IMR-90 (cell line): ENCODE measurements around the gene BTNL8. TPM values are rescaled to one million over a fixed set of nuclear protein-coding genes. Genes with fewer than 3 reads are reported as not detected.

ENCODE experiments used
- ATAC-seq: fragments of 200-7000 bp; cut with Tn5 transposase; 2 replicates; pipeline ENCODE4 v1.9.1; 2020; ENCODE audit warnings: low read depth, mild to moderate bottlenecking, moderate library complexity
- BruUV-seq: library from RNA; stranded (reverse); fragments of 400-500 nt; replicated peaks from 2 replicates; lab custom pipeline; 2021; lab: Mats Ljungman, UMichigan
- CTCF ChIA-PET: fragments of 300-600 bp; formaldehyde crosslinking; extraction: SDS; loops from one replicate; lab custom pipeline; 2021; ENCODE audit warnings: antibody characterized with exemption; lab: Yijun Ruan, JAX
- POLR2A ChIA-PET: fragments of 300-600 bp; sonication (Branson Sonifier 250); formaldehyde crosslinking; loops from one replicate; lab custom pipeline; 2022; ENCODE audit warnings: antibody characterized with exemption; ENCODE audit not compliant: unreplicated experiment; lab: Charles Lee
- DNase-seq: peaks from one replicate; pipeline ENCODE4 v3.0.0; 2013
- H2AFZ ChIP-seq: replicated peaks from 2 replicates; pipeline ENCODE3; 2013; ENCODE audit warnings: low read length, mild to moderate bottlenecking; ENCODE audit not compliant: poor library complexity
- H2AK5ac ChIP-seq: 2 replicates; pipeline ENCODE4 v1.6.1; 2013; ENCODE audit warnings: low read depth, low read length, inconsistent platforms
- H2AK9ac ChIP-seq: replicated peaks from 2 replicates; pipeline ENCODE3; 2013; ENCODE audit warnings: mild to moderate bottlenecking, low read depth, low read length, moderate library complexity; ENCODE audit not compliant: poor library complexity
- H2BK120ac ChIP-seq: 2 replicates; pipeline ENCODE4 v1.6.1; 2013; ENCODE audit warnings: low read depth, low read length, inconsistent platforms
- H2BK15ac ChIP-seq: 3 replicates; pipeline ENCODE4 v1.6.1; 2013; ENCODE audit warnings: low read depth, low read length, inconsistent platforms
- H2BK20ac ChIP-seq: 2 replicates; pipeline ENCODE4 v1.6.1; 2013; ENCODE audit warnings: low read depth, mild to moderate bottlenecking, inconsistent platforms, low read length, moderate library complexity
- H2BK5ac ChIP-seq: 2 replicates; pipeline ENCODE4 v1.6.1; 2013; ENCODE audit warnings: mild to moderate bottlenecking, low read depth, low read length, inconsistent platforms; ENCODE audit not compliant: poor library complexity, severe bottlenecking
- H3K14ac ChIP-seq: replicated peaks from 2 replicates; pipeline ENCODE4 v1.6.1; 2013; ENCODE audit warnings: low read depth, low read length, inconsistent platforms
- H3K18ac ChIP-seq: 2 replicates; pipeline ENCODE4 v1.6.1; 2013; ENCODE audit warnings: low read depth, low read length, control low read depth
- H3K23ac ChIP-seq: 2 replicates; pipeline ENCODE4 v1.6.1; 2013; ENCODE audit warnings: low read depth, low read length, inconsistent platforms
- H3K27ac ChIP-seq: 2 replicates; pipeline ENCODE4 v1.5.1; 2013; ENCODE audit warnings: mild to moderate bottlenecking, control low read depth, low read length; ENCODE audit not compliant: insufficient read depth
- H3K27me3 ChIP-seq: 2 replicates; pipeline ENCODE4 v1.6.1; 2013; ENCODE audit warnings: low read length; ENCODE audit not compliant: control insufficient read depth, insufficient read depth
- H3K36me3 ChIP-seq: 2 replicates; pipeline ENCODE4 v1.6.1; 2013; ENCODE audit warnings: low read length, mixed read lengths; ENCODE audit not compliant: control insufficient read depth, insufficient read depth
- H3K4ac ChIP-seq: 2 replicates; pipeline ENCODE4 v1.6.1; 2013; ENCODE audit warnings: low read depth, low read length, inconsistent platforms
- H3K4me1 ChIP-seq: 2 replicates; pipeline ENCODE4 v1.6.1; 2013; ENCODE audit warnings: low read length, mixed read lengths; ENCODE audit not compliant: control insufficient read depth, insufficient read depth
- H3K4me2 ChIP-seq: 2 replicates; pipeline ENCODE4 v1.6.1; 2013; ENCODE audit warnings: low read depth, mild to moderate bottlenecking, control low read depth, low read length, moderate library complexity
- H3K4me3 ChIP-seq: 2 replicates; pipeline ENCODE4 v1.5.1; 2013; ENCODE audit warnings: low read depth, mild to moderate bottlenecking, control low read depth, low read length, moderate library complexity; ENCODE audit not compliant: insufficient read depth
- H3K56ac ChIP-seq: 2 replicates; pipeline ENCODE4 v1.6.1; 2013; ENCODE audit warnings: low read length, inconsistent platforms; ENCODE audit not compliant: insufficient read depth; ENCODE audit errors: extremely low read depth
- H3K79me1 ChIP-seq, 2 experiments: 2 replicates each; pipeline ENCODE4 v1.6.1; 2013; ENCODE audit warnings: low read length in 2 of 2, inconsistent platforms in 1 of 2, low read depth in 1 of 2
- H3K9ac ChIP-seq: 2 replicates; pipeline ENCODE4 v1.6.1; 2013; ENCODE audit warnings: low read depth, low read length, control low read depth
- H3K9me1 ChIP-seq: 2 replicates; pipeline ENCODE4 v1.6.1; 2013; ENCODE audit warnings: low read length, inconsistent platforms; ENCODE audit not compliant: insufficient read depth
- H3K9me3 ChIP-seq: 2 replicates; pipeline ENCODE4 v1.6.1; 2013; ENCODE audit warnings: low read length; ENCODE audit not compliant: control insufficient read depth, insufficient read depth
- H4K20me1 ChIP-seq: 2 replicates; pipeline ENCODE4 v1.6.1; 2013; ENCODE audit warnings: low read length, inconsistent platforms; ENCODE audit not compliant: insufficient read depth
- H4K5ac ChIP-seq: 2 replicates; pipeline ENCODE4 v1.6.1; 2013; ENCODE audit warnings: mild to moderate bottlenecking, low read depth, low read length, control low read depth
- H4K8ac ChIP-seq, 2 experiments: 2 replicates each; pipeline ENCODE4 v1.6.1; 2013; ENCODE audit warnings: low read depth in 2 of 2, low read length in 2 of 2, control low read depth in 1 of 2, inconsistent platforms in 1 of 2
- H4K91ac ChIP-seq: 2 replicates; pipeline ENCODE4 v1.6.1; 2013; ENCODE audit warnings: low read depth, low read length, inconsistent platforms; ENCODE audit not compliant: insufficient read depth
- BHLHE40 ChIP-seq: fragments of 150-350 bp; IDR thresholded peaks from 2 replicates; pipeline ENCODE4 v1.6.1; 2016; ENCODE audit warnings: mild to moderate bottlenecking, low read depth, low read length
- FOS ChIP-seq: fragments of 150-350 bp; IDR thresholded peaks from 2 replicates; pipeline ENCODE4 v1.6.1; 2016; ENCODE audit warnings: low read depth, low read length
- RAD21 ChIP-seq: IDR thresholded peaks from 2 replicates; pipeline ENCODE4 v1.6.1; 2012; ENCODE audit warnings: low read length, improper control_type of control experiment
- dilution Hi-C: fragments of 300-500 bp; cut with HindIII; formaldehyde crosslinking; loops from one replicate; pipeline ENCODE4 v1.14.3; 2018; ENCODE audit warnings: low sequenced_read_pairs; ENCODE audit not compliant: unreplicated experiment
- in situ Hi-C: fragments of 300-500 bp; cut with MboI; formaldehyde crosslinking; loops from 3 replicates; pipeline ENCODE4 v1.14.3; 2019; ENCODE audit warnings: low sequenced_read_pairs, inconsistent platforms, mixed read lengths
- intact Hi-C: fragments of 100-400 bp; cut with micrococcal nuclease; formaldehyde crosslinking; loops from 2 replicates; pipeline ENCODE4 v1.10.0; 2022
- polyA plus RNA-seq, 3 experiments: library from polyadenylated mRNA; depleted of rRNA; stranded (reverse); fragments of >200 nt; gene quantifications; 2 replicates each; pipeline ENCODE4 v1.2.3, GENCODE V29; 2012; ENCODE audit warnings: low replicate concordance in 1 of 3
- total RNA-seq: library from RNA; depleted of rRNA; stranded (reverse); fragments of >200 nt; gene quantifications from 2 replicates; pipeline ENCODE4 v1.2.3, GENCODE V29; 2012

BTNL8 gene
- total and polyA plus RNA-seq, 2 of the 4 experiments (the other 2 are of a cell fraction): not detected

DNA sequence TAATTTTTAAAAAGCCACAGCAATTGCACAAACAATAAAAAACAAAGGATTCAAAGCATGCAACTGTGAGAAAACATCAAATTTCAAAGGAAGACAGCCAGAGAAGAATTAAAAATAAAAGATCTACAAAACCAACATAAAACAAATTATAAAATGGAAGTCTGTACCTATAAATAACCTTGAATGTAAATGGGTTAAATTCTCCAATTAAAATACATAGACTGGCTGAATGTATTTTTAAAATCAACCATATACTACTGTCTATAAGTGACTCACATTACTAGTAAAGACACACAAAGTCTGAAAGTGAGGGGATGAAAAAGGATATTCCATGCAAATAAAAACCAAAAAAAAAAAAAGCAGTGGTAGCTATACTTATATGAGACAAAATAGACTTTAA, 33.7 kb downstream of the BTNL8 start:
- H4K8ac ChIP-seq: no peak overlapping the region
- no peak overlapping the region for H2AK9ac ChIP-seq
- no peak overlapping the region for H4K91ac ChIP-seq
- no peak overlapping the region for H2BK5ac ChIP-seq
- no peak overlapping the region for H3K23ac ChIP-seq
- H4K20me1 ChIP-seq: no peaks in the 10 kb centered on the region
- no peak overlapping the region for H2AFZ ChIP-seq
- dilution Hi-C loops: no loop called here
- H3K27ac ChIP-seq: no peak overlapping the region
- no peaks in the 10 kb centered on the region for H3K9me1 ChIP-seq
- no peaks in the 10 kb centered on the region for H3K27me3 ChIP-seq
- H2AK5ac ChIP-seq: no peak overlapping the region
- no peak overlapping the region for H3K4me3 ChIP-seq
- CTCF ChIA-PET: no interaction called here
- peaks cover 14% of the 10 kb centered on the region for H3K9me3 ChIP-seq
- no peak overlapping the region for H2BK20ac ChIP-seq
- H3K56ac ChIP-seq: no peak overlapping the region
- H4K5ac ChIP-seq: no peak overlapping the region
- no peak for DNase-seq
- BruUV-seq: no TSS peak
- ATAC-seq: no peak
- H3K18ac ChIP-seq: no peak overlapping the region
- in situ Hi-C loops: no loop called here
- POLR2A ChIA-PET: no interaction called here
- no peaks in the 10 kb centered on the region for H3K36me3 ChIP-seq
- H3K4me2 ChIP-seq: no peak overlapping the region
- no peak for TF ChIP-seq BHLHE40
- no peak for TF ChIP-seq RAD21
- no peak for TF ChIP-seq FOS
- H2BK15ac ChIP-seq: no peak overlapping the region
- H3K14ac ChIP-seq: no peak overlapping the region
- no peak overlapping the region for H2BK120ac ChIP-seq
- H3K9ac ChIP-seq: no peak overlapping the region
- intact Hi-C loops: no loop called here
- H3K79me1 ChIP-seq: no peaks in the 10 kb centered on the region
- no peaks in the 10 kb centered on the region for H3K4me1 ChIP-seq
- no peak overlapping the region for H3K4ac ChIP-seq
